8988T (cell line): ENCODE results near the gene HNRNPL.
A peak's percentile ranks its signal among the peaks of the same experiment; 100 is the strongest.
"Not testable (repeated sequence)": the region's sequence is repeated elsewhere in the genome, so short reads cannot be mapped to it uniquely, and the experiment has no call there.

Source experiments
- DNase-seq: peaks from one replicate; pipeline ENCODE4 v3.0.0; 2011

Gene HNRNPL

DNA sequence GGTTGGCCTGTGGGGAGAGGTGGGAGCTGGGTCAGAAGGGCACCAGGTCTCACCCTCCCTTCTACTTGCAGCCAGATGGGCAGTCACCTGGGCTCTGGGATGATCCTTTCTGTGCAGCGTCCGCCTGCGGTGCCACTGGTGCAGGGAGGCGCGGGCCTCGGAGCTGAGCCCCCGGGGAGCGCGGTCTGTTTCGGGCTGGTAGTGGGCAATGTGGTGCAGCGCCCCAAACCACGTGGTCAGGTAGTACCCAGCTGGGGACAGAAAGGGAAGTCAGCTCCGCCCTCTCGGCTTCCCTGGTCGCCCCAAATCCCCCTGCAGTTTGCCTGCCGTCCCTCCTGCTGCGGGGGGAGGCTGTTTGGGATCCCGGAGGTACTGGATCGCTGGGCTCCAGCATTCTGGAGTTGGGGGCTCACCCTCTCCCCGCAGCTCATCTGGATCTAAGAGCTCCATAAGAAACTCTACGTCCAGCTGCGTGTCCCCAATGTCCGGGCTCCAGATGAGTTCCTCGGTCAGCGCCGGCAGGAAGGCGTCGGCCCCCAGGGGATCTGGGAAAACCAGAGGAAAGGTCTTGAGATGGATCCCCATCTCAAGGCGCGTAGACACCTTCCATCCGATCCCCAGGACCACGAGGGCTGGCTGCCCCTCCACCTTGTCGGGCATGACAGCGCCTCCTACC, 19.5 kb upstream of the HNRNPL start:
- DNase-seq, result peak; percentile 39

DNA sequence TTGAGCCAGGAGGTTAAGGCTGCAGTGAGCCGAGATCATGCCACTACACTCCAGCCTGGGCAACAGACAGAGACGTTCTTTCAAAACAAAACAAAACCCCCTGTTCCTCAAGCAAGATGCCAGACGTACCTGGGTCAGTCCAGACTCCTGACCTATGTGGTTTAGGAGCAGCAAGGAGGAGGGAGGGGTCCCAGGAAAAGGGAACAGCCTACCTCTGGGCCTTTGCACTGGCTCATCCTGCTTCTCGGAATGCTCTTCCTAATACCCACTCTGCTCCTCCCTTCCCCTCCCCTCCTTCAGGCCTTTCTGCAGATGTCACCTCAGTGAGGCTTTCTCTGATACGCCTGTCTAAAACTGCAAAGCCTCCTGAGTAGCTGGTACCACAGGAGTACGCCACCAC, 18.8 kb upstream of the HNRNPL start:
- DNase-seq, result peak; percentile 45

DNA sequence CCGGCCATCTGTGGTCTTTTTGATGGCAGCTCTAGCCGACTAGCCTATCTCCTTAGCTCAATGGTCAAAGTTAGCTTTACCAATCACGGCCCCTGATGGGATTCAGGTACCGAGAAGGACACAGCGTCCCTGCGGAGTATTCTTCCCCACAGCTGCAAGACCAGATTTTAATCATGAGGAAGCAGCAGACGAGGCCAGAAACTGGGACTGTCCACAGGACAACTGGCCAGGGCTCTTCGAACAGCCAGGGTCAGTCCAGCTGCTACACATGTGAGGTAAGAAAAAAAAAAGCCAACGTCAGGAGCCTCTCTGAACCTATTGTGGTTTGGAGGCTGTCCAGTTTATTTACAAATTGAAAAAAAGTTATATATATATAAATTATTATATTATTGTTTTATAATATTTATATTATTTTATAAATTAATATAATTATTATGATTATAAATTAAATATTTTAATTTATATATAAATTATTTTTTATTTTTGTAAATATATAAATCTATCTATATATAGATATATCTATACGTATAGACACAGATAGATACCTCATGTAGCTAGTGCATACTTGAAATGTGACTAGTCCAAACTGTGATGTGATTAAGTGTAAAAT, 17.5 kb upstream of the HNRNPL start:
- DNase-seq, result no peak

DNA sequence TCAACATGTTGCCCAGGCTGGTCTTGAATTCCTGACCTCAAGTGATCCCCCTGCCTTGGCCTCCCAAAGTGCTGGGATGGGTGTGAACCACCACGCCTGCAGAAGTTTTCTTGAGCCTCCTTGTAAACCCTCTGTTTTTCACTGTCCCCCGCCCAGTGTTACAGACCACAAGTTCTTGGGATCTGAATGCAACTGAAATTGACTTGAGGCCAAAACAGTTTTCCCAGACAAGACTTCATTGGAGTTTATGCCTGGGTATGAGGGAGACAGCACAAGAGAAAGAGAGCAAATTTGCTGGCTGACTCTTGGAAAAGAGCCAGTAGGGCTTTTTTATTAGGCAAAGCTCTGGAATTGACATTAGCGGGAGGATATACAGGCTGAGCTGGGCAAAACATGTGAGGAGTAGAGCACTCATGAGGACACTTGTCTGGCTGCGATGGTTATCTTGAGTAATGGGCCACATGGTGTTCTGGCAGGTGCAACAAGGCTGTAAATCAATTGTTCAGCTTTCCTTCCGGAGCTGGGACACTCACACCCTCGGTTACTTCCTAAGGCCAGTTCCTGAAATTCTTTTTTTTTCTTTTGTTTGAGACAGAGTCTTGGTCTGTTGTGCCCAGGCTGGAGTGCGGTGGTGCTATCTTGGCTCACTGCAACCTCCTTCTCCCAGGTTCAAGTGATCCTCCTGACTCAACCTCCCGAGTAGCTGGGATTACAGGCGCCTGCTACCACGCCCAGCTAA, 12.7 kb upstream of the HNRNPL start:
- DNase-seq, result no peak

DNA sequence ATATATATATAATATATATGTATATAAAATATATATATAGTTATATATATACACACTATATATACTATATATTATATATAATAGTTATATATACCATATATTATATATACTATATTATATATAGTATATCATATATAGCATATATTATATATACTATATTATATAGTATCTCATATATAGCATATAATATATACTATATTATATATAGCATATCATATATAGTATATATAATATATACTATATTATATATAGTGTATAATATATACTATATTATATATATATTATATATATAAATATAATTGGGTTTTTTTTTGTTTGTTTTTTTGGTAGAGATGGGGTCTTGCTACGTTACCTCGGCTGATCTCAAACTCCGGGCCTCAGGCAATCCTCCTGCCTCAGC, 11.6 kb upstream of the HNRNPL start:
- no peak for DNase-seq

DNA sequence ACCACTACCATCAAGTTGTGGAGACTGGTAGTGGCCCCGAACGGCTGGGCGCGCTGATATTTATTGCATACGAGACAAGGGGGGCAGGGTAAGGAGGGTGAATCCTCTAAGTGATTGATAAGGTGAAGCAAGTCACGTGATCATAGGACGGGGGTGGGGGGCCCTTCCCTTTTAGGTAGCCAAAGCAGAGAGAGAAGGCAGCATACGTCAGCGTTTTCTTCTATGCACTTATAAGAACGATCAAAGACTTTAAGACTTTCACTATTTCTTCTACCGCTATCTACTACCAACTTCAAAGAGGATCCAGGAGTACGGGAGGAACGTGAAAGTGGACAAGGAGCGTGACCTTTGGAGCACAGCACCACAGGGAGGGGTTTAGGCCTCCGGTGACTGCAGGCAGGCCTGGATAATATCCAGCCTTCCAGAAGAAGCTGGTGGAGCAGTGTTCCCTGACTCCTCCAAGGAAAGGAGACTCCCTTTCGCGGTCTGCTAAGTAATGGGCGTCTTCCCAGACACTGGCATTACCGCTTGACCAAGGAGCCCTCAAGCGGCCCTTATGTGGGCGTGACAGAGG, 9.9 kb upstream of the HNRNPL start:
- not testable (repeated sequence) for DNase-seq

DNA sequence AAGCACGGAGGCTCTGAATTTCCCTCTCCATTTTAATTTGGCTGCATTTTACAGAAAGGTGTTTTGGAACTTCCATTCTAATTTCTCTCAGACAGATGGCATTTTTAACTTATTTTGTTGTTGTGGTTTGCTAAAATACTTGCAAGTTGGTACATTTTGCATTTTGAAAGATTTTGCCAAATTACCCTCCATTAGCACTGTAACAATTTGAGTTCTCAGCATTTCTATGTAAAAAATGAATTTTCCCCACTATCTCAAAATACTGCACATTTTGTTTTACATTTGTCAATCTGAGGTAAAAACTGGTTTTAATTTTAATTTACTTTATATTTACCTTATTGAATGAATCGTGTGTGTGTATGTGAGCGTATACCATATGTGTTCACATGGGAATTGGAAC, 7.0 kb upstream of the HNRNPL start:
- no peak for DNase-seq

DNA sequence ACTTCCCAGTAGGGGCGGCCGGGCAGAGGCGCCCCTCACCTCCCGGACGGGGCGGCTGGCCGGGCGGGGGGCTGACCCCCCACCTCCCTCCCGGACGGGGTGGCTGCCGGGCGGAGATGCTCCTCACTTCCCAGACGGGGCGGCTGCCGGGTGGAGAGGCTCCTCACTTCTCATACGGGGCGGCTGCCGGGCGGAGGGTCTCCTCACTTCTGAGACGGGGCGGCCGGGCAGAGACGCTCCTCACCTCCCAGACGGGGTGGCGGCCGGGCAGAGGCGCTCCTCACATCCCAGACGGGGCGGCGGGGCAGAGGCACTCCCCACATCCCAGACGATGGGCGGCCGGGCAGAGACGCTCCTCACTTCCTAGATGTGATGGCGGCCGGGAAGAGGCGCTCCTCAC, 6.0 kb upstream of the HNRNPL start:
- DNase-seq, result not testable (repeated sequence)

DNA sequence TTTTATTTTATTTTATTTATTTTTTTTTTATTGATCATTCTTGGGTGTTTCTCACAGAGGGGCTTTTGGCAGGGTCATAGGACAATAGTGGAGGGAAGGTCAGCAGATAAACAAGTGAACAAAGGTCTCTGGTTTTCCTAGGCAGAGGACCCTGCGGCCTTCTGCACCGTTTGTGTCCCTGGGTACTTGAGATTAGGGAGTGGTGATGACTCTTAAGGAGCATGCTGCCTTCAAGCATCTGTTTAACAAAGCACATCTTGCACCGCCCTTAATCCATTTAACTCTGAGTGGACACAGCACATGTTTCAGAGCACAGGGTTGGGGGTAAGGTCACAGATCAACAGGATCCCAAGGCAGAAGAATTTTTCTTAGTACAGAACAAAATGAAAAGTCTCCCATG, 5.2 kb upstream of the HNRNPL start:
- DNase-seq, result not testable (repeated sequence)

DNA sequence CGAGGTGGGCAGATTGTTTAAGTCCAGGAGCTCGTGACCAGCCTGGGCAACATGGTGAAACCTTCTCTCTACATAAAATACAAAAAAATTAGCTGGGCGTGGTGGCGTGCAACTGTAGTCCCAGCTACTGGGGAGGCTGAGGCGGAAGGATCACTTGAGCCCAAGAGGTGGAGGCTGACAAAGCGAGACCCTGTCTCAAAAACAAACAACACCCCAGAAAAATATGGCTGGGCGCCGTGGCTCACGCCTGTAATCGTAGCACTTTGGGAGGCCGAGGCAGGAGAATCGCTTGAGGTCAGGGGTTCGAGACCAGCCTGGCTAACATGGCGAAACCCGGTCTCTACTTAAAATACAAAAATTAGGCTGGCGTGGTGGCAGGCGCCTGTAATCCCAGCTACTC, 3.4 kb upstream of the HNRNPL start:
- DNase-seq, result no peak

DNA sequence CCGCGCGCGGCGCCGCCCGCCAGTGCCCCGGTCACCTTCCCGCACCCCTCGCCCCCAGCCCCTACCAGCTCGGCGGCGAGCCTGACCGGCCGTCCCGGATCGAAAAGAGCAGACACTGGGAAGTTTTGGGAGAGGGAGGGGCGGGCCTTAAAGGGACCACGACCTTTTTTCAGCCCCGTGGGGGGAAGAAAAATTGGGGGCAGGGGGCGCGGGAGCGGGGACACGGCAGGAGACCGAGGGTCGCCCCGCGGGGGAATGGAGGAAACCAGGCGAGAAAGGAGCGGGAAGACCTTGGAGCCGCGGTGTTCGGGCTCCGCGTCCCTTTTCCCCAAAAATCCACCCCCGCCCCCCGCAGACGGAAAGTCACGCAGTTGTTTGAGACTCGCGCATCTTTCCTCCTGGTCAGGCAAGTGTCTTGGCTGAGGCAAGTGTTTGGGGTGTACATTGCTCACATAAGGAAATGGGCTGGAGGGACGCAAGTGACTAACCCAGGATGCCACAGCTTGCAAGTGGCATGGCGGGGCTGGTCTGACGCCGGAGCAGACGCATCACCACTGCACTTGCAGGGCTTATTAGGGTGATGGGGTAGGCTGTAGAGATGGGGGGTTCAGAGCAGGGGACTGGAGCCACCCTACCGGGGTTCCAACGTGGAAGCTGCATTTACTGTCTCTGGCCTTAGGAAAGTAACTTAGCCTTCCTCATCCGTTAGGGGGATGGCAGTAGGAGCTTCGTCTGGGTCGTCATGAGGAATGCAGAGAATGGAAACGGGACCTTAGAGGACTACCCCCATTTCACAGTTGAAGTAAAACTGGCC, 2.7 kb upstream of the HNRNPL start:
- DNase-seq, result peak; percentile 91

DNA sequence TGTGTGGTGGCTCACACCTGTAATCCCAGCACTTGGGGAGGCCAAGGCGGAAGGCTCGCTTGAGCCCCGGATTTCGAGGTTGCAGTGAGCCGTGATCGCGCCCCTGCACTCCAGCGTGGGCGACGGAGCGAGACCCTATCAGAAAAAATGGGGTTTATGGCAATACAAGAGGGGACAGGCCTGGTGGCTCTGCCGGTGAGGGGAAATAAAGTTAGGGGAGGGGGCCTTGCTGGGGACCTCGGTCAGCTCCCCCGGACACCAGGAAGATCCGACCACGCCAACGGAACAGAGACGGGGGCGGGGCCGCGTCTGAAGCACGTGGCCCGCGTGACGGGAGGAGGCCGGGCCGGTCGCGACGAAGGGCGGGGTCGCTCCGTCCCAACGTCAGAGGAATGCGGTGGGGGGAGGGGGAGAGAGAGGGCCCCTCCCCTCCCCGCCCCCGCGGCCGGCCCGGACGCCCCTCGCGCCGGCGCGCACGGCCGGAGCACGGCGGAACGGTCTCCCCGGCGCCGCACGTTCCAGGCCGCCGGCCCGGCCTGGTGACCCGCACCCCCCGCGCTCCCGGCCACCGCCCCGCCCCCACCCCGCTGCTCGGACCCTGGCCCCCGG, 1.9 kb upstream of the HNRNPL start:
- peak; percentile 96 for DNase-seq

DNA sequence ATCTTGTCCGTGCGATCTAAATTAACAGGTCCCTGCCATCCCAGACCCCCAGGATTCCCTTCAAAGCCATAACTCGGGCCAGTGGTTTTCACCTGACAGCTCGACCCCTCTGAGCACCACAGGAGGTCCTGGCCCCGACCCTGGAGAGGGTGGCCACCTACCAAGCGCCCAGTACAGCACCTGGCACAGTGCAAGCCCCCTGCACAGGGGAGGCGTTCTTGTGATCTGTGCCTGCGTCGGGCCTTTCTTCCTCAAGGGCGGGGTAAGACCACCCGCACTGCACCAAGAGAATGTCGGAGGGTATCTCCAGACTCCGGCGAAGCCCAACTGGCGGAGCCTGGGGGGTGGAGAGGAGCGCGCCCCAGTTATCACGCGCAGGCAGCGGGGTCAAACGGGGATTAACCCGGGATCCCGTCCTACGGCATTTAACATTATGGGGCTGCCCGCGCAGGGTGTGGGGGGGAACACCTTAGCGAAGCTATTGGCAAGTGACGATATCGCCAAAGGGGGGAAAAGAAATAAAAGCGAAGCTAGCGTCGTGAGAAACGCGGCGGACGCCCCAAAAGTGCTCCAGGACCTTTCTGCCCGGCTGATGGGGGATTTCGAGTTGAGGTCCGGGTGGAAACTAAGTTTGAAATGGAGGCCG, 1.3 kb upstream of the HNRNPL start:
- peak; percentile 41 for DNase-seq

DNA sequence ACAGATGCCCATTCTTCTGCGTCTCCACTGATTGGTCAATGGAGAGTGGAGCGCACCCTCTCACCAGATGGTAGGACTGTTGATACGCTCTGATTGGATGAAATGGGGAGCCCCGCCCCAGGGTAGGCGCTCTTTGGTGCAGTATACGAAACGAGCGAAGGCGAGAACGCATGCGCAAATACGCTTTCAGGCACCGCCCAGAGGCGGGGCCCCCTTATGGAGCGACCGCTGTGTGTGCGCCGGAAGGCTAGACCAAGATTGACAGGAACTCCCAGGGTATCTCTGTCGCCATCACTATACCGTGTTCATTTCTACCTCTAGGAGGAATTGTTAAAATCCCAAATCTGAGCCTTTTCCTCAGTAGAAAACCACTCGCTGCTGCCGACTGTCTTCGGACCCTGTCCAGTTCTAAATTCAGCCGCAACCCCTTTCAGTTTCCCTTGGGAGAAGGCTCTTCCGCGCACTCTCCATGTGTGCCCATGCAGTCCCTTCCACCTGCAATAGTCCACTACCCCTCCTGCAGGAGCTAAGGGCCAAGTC, 720 bp upstream of the HNRNPL start:
- peak; percentile 98 for DNase-seq

DNA sequence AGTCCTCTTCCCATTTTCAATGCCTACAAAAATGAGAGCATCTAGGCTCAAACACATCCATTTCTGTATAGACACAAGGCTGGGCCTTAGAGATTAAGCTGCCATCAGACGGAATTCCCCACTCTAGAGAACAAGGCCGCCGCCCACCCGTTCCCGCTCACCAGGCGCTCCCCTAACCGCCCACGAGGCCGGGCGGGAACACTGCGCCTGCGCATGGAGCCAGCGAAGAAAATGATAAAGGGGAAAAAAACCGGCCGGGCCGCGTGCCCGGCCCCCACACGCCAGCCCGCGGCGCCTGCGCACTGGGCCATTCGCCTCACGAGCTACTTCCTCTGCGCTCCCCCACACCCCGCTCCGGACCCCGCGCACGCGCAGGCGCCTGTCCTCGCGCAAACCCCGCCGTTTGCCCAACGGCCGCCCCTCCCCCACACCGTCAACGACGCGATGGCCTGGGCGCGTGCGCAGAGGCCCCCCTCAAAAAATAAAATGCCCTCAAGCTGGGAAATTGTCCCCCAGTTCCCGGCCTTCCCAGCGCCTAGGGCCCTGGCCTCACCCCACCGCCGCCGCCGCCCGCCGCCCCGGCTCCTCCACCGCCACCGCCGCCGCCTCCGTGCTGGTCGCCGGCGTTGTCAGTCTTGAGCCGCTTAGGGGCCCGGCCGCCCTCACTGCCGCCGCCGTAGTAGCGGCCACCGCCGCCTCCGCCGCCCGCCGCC, 483 bp downstream of the HNRNPL start:
- DNase-seq, result peak; percentile 100

DNA sequence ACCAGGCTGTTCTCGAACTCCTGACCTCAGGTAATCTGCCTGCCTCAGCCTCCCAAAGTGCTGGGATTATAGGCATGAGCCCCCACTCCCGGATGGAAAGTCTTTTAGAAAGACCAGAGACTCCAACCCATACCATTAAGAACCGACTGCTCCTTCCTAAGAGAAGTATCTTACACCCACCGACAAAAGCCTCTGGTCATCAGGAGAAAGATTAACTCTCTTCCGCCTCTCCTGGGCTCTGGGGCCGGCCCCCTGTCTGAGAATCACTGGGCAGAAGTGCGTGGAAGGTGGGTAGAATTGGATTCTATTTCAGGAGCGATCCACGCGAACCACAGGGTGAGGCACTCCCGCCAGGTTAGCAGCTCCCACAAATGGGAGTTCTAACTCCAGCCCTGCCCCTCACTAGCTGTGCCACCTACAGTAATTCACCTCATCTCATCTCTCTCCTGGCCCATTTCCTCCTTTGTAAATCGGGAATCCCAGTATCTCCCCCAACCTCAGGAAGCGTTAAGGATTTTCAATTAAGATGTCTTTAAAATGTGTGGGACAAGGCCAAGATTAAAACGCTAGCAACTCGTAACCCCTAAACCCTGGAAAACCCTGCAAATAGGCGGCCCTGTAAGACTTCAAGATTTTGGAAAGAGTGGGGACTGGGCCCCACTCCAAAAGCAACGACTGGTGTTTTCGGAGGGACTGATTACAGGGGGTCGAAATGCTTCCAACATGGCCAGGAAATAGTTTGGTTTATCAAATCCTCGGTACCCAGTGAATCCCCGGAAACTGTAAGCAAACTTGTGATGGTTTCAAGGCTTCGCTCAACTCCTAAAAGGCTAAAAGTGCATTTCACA, 1.3 kb downstream of the HNRNPL start:
- peak; percentile 33 for DNase-seq

DNA sequence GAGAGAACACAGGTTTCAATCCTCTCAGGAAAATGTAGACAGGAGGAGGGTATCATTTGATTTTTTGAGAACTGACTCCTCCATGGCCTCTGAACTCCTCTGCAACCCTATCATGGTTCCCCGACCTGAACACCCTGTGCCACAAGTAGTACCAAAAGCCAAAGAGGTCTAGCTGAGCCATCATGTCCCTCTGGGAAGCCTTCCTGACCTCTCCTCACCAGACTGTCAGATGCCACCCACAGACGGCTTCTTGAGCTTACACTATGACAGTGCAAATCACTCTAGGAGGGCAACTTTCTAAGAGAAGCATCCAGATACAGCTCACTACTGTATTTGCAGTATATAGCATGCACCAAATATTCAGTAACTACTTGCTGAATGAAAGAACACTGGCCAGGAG, 3.7 kb downstream of the HNRNPL start:
- no peak for DNase-seq

DNA sequence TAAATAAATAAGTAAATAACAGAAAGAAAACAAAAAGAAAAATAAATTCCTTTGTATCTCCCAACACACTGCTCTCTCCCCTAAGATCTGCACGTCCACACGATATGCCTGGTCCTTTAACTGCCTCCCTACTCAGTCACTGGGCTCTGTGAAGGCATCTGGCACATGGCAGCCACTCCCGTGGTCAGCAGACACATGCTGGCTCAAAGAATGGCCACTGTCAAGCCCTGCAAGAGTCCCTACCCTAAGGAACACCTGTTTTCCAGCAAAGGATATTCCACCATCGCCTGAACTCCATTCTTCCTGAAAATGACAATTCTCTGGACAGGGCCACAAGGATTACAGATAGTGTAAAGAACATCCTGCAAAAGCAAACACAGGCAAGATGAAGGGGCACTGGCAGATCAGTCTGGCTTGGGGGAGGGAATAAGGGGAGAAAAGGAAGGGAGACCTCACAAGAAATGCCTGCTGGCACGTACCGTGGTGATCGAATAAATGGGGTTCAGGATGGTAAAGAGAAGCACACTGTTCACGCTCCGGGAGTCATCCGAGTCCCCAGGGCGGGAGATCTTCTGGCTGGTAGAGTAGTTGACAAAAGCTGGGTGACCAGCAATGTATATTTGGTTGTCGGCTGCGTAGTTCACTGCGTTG, 4.3 kb downstream of the HNRNPL start:
- DNase-seq, result no peak

DNA sequence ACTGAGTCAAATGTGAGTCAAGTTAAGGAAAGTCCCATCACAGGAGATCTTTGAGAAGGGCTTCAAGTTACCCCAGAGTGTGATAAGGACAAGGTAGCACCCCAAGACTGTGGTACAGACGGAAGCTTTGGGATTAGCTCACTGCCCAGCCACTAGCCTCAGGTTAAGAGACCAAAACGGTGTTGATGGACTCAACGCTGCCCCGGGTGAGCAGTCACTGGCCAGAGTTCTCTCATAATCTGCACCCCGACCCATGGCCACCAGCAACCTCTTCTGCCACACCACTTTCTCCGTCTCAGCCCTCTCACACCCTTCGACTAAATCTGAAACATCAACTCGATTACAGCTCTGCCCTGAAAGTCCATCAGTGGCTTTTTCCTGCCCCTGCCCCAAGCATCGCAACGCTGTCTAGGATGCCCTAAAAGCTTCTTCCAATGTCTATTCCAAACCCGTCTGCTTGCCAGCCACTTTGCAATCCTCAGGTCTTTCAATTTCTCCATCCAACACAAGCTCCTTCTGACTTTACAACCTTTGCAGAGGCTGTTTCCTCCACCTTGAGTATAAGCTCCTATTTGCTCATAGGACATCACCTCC, 5.6 kb downstream of the HNRNPL start:
- DNase-seq, result no peak
